Activated T-helper 17 cell treated with anti-CD3 and anti-CD28 coated beads, Interleukin-2, amount 50 U/mL, for 72 hours (primary cell): ENCODE data around the gene HSPH1. TPM values are rescaled to one million over a fixed set of nuclear protein-coding genes. Genes with fewer than 3 reads are reported as not detected.
"Not testable (repeated sequence)": the region's sequence is repeated elsewhere in the genome, so short reads cannot be mapped to it uniquely, and the experiment has no call there.

Experiments used
- ATAC-seq: fragments of 150-1000 bp; cut with Tn5 transposase; replicated peaks from 2 replicates; pipeline ENCODE4 v1.10.0; 2021; ENCODE audit warnings: mild to moderate bottlenecking, moderate library complexity
- H3K27ac Mint-ChIP-seq: one replicate; pipeline ENCODE4 v1.8.0; 2022; ENCODE audit warnings: mixed read lengths
- H3K27me3 Mint-ChIP-seq: one replicate; pipeline ENCODE4 v1.8.0; 2022; ENCODE audit warnings: mixed read lengths
- H3K36me3 Mint-ChIP-seq: one replicate; pipeline ENCODE4 v1.8.0; 2022; ENCODE audit warnings: low read depth, mild to moderate bottlenecking, mixed read lengths
- H3K4me1 Mint-ChIP-seq: one replicate; pipeline ENCODE4 v1.8.0; 2022; ENCODE audit warnings: mixed read lengths
- H3K4me3 Mint-ChIP-seq: one replicate; pipeline ENCODE4 v1.8.0; 2022; ENCODE audit warnings: mild to moderate bottlenecking, mixed read lengths
- H3K9me3 Mint-ChIP-seq: one replicate; pipeline ENCODE4 v1.8.0; 2022; ENCODE audit warnings: mixed read lengths
- total RNA-seq, 2 donors: library from RNA; stranded (reverse); gene quantifications; one replicate each; pipeline ENCODE4 v1.2.3, GENCODE V29; 2022

HSPH1 gene
- total RNA-seq, 2 donors from 2014 or later, result 128 to 303 TPM

DNA sequence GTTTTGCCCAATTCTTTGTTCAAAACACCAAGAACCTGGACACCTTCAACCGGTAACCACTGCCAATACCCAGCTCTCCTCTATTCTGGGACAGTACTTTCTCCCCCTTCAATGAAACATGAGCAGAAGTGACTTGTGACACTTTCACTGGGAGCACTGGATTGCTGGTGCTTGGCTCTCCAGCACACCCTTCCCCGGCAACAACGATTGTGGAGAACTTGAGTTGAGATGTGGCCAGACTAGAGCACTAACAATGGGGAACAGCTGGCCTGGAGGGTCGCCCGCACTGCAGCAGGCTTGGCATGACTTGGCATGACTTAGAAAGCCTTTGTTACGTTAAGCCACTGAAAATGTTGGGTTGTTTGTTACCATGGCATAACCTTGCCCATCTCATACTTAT, 30.6 kb upstream of the HSPH1 start:
- Mint-ChIP-seq H3K4me3 (no peak overlapping the region), H3K36me3 (no peaks in the 10 kb centered on the region), H3K27ac (no peak overlapping the region), H3K9me3 (no peaks in the 10 kb centered on the region), H3K27me3 (no peaks in the 10 kb centered on the region), H3K4me1 (peaks cover 3% of the 10 kb centered on the region)
- ATAC-seq, result no peak

DNA sequence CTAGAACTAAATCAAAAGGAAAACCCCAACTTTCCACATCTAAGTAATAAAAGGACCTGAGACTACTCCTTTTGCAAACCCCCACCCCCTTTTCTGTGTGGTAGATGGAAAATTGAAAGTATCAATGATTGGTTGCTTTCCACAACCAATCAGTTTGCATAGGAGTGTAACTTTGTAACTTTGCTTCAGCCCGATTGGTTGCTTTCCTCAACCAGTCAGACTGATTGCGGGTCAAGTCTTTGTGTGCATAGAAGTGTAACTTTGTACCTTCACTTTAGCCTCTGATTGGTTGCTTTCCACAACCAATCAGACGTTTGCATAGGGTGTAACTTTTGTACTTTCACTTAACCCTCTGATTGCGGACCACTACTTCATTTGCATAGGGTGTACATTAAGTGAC, 30.0 kb upstream of the HSPH1 start:
- Mint-ChIP-seq H3K4me3 (no peak overlapping the region), H3K9me3 (no peaks in the 10 kb centered on the region), H3K36me3 (no peaks in the 10 kb centered on the region), H3K27ac (no peak overlapping the region), H3K27me3 (no peaks in the 10 kb centered on the region), H3K4me1 (peaks cover 3% of the 10 kb centered on the region)
- ATAC-seq, result peak; percentile 54

DNA sequence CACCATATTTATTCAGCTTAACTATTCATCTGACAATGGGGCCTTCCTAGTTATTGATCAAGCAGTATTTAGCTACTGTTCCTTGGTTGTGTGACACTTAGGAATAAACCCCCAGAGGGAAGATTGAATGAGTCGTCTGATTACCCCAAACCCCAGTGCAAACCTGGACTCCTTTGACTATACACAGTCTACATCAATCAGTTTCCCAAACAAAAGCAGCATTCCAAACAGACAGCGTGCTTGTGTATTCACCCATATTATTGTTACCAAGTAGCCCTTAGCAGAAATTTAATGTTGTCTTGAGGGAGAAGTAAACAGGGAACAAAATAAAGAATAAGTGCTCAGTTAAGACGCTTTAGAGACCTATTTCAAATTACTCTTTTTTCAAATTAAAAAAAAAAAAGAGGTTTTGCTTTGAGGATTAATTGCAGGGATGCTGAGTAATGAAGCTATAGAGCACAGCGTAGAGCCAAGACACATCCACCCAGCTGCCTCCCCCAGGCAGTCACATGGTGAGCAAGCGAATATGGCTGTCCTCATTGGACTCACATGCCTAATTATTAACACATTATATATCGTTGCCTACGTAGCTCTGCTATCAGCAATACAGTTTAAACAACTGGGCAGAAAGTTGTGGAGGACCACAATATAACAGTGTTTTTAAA, 23.4 kb upstream of the HSPH1 start:
- H3K27me3 Mint-ChIP-seq, result no peaks in the 10 kb centered on the region
- no peaks in the 10 kb centered on the region for H3K36me3 Mint-ChIP-seq
- no peak overlapping the region for H3K27ac Mint-ChIP-seq
- H3K4me1 Mint-ChIP-seq, result no peaks in the 10 kb centered on the region
- no peak overlapping the region for H3K4me3 Mint-ChIP-seq
- ATAC-seq, result no peak
- no peaks in the 10 kb centered on the region for H3K9me3 Mint-ChIP-seq

DNA sequence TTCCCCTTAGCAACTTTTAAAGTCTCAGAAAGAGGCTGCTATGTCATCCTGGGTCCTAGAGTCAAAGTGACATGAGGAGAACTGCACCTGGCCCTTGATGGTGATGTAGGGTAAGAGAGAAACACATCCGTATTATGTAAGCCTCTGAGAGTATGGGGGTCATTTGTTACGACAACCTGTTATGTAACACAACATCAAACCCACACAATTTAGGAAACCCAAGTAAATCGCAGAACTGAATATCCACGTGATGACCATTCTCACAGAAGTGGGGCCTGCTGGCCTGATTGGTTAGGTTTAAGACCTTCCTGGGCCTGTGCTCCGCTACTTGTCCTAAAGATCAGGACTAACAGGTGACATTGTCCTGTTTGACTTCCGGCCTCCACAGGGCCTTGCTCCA, 22.7 kb upstream of the HSPH1 start:
- Mint-ChIP-seq H3K27me3 (no peaks in the 10 kb centered on the region), H3K36me3 (no peaks in the 10 kb centered on the region), H3K27ac (no peak overlapping the region), H3K4me3 (no peak overlapping the region), H3K9me3 (no peaks in the 10 kb centered on the region), H3K4me1 (no peaks in the 10 kb centered on the region)
- ATAC-seq, result no peak

DNA sequence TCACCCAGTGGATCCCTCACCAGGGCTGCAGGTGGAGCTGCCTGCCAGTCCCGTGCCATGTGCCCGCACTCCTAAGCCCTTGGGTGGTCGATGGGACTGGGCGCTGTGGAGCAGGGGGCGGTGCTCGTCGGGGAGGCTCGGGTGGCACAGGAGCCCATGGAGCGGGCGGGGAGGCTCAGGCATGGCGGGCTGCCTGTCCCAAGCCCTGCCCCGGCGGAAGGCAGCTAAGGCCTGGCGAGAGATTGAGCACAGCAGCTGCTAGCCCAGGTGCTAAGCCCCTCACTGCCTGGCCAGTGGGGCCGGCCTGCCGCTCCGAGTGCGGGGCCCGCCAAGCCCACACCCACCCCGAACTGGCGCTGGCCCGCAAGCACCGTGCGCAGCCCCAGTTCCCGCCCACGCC, 21.3 kb upstream of the HSPH1 start:
- no peak for ATAC-seq
- Mint-ChIP-seq H3K9me3 (no peaks in the 10 kb centered on the region), H3K4me1 (peaks cover 3% of the 10 kb centered on the region), H3K27ac (no peak overlapping the region), H3K27me3 (no peaks in the 10 kb centered on the region), H3K4me3 (no peak overlapping the region), H3K36me3 (no peaks in the 10 kb centered on the region)

DNA sequence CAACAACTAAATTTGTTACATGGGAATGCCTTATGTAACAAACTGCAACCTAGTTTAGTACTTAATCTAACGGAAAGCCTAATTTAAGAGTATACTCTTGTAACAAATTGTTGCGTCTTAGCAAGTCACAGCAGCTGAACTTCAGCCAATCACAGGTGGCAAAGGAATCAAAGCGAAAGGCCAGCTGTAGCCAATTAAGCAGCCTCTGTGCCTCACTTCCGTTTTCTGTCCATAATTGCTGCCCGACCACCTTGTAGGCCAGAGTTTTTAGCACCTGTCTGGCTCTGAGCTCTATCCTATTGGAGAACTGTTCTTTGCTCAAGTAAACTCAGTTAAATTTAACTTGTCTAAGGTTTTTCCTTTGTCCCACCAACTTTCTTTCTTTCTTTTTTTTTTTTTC, 18.1 kb upstream of the HSPH1 start:
- Mint-ChIP-seq H3K4me3 (no peak overlapping the region), H3K9me3 (peaks cover 5% of the 10 kb centered on the region), H3K27ac (no peak overlapping the region), H3K27me3 (no peaks in the 10 kb centered on the region), H3K4me1 (peaks cover 3% of the 10 kb centered on the region), H3K36me3 (no peaks in the 10 kb centered on the region)
- no peak for ATAC-seq

DNA sequence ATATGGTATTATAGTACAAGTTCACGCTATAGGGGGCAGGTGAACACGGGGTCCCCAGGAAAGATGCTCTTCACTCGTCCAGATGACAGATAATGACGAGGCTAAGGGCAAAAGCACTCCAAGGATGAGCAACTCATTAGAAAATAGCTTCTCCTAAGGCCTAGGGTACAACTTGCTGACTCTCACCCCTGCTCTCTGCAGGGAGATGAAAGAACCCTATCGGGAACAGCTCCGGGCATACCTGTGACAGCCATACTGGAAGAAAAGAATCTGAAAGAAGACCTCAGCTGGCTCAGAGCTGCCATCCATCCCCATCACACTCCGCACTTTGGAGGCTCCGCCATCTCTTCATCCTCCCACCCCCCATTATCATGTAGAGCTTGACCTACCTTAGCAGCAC, 17.5 kb upstream of the HSPH1 start:
- no peak overlapping the region for H3K27ac Mint-ChIP-seq
- H3K27me3 Mint-ChIP-seq, result no peaks in the 10 kb centered on the region
- peaks cover 5% of the 10 kb centered on the region for H3K9me3 Mint-ChIP-seq
- ATAC-seq, result no peak
- peaks cover 3% of the 10 kb centered on the region for H3K4me1 Mint-ChIP-seq
- no peak overlapping the region for H3K4me3 Mint-ChIP-seq
- H3K36me3 Mint-ChIP-seq, result no peaks in the 10 kb centered on the region

DNA sequence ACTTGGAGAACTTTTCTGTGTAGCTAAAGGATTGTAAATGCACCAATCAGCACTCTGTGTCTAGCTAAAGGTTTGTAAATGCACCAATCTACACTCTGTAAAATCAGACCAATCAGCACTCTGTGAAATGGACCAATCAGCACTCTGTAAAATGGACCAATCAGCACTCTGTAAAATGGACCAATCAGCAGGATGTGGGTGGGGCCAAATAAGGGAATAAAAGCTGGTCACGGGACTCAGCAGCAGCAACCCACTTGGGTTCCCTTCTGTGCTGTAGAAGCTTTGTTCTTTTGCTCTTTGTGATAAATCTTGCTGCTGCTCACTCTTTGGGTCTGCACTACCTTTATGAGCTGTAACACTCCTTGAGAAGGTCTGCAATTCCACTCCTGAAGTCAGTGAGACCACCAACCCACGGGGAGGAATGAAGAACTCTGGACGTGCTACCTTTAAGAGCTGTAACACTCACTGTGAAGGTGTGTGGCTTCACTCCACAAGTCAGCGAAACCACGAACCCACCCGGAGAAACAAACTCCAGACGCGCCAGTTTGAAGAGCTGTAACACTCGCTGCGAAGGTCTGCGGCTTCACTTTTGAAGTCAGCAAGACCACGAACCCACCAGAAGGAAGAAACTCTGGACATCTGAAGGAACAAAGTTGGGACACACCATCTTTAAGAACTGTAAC, 16.2 kb upstream of the HSPH1 start:
- peak overlapping the region; percentile 29 for H3K4me3 Mint-ChIP-seq

DNA sequence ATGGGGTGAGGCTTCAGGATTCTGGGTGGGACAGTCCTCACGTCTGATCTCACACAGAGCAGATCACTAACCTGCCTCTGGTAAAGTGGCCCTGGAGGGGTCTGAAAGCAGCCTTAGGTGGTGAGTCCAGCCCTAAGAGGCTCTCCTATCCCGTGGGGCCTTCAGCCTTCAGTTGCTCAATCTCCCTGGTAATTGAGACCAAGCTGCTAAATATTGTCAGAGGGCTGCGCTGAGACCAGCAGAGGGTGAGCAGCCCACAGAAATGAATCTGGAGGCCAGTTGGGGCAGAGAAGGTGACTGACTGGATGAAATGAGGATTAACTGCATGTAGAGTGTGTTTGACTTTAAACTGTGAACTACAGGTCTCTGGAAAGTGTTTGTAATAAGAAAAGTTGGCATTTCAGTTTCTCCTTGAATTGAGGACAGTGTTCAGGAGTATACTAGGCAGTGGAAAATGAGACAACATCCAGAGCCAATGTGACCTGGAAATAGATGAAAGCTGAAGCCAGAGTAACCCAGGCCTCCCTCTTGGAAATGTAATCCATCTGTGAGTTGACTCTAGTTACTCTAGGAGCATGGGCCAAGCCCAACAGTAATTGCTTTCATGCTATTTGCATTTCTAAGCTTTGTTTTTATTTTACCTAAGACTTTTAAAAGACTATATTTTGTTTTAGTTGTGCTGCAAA, 14.3 kb upstream of the HSPH1 start:
- peaks cover 3% of the 10 kb centered on the region for H3K4me1 Mint-ChIP-seq
- H3K27ac Mint-ChIP-seq, result no peak overlapping the region
- H3K36me3 Mint-ChIP-seq, result no peaks in the 10 kb centered on the region
- H3K4me3 Mint-ChIP-seq, result no peak overlapping the region
- H3K9me3 Mint-ChIP-seq, result peaks cover 5% of the 10 kb centered on the region
- no peak for ATAC-seq
- peaks cover 14% of the 10 kb centered on the region for H3K27me3 Mint-ChIP-seq

More for the DNA sequence above, 16.2 kb upstream of the HSPH1 start:
- not testable (repeated sequence) for H3K36me3 Mint-ChIP-seq, H3K27ac Mint-ChIP-seq, ATAC-seq, H3K27me3 Mint-ChIP-seq, H3K4me1 Mint-ChIP-seq, H3K9me3 Mint-ChIP-seq

DNA sequence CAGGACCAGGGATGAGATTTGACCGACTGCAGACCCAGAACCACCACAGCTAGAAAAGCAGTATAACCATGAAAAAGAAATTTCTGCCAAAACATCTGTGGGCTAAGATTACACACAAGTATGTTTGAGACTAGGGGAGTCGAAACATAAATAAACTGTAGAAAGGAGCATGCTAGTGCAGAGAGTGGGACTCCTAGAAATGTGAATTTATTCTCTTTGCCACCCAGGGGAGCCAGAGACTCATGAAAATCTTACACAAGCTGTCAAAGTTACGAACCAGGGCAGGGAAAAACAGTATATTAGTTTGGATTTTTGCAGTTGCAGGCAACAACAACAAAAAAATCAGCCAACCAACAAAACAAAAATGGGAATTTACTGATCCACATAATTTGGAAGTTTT, 12.3 kb upstream of the HSPH1 start:
- ATAC-seq, result no peak
- H3K36me3 Mint-ChIP-seq, result no peaks in the 10 kb centered on the region

DNA sequence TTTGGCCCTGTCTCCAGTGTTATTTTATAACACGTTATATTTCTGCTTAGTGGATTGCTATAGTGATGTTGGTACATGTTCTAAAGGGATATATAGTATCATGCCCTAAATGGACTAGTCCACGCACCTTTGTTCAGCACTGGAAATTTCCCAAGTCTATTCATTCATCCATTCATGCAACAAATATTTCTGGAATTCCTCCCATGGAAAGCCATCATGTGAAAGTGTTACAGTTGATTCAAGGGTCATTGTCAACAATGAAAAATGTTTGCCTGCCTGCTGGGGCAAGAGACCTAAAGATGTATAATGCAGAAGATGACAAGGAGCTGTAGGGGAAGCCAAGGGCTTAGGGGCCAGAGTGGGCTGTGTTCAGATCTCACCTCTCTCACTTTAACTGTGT, 10.8 kb upstream of the HSPH1 start:
- no peak for ATAC-seq
- Mint-ChIP-seq H3K4me1 (no peaks in the 10 kb centered on the region), H3K4me3 (no peak overlapping the region), H3K27ac (no peak overlapping the region), H3K27me3 (peaks cover 14% of the 10 kb centered on the region), H3K36me3 (no peaks in the 10 kb centered on the region), H3K9me3 (peaks cover 5% of the 10 kb centered on the region)

More for the DNA sequence above, 12.3 kb upstream of the HSPH1 start:
- peaks cover 3% of the 10 kb centered on the region for H3K4me1 Mint-ChIP-seq
- peaks cover 14% of the 10 kb centered on the region for H3K27me3 Mint-ChIP-seq
- no peak overlapping the region for H3K27ac Mint-ChIP-seq
- peaks cover 5% of the 10 kb centered on the region for H3K9me3 Mint-ChIP-seq
- no peak overlapping the region for H3K4me3 Mint-ChIP-seq

DNA sequence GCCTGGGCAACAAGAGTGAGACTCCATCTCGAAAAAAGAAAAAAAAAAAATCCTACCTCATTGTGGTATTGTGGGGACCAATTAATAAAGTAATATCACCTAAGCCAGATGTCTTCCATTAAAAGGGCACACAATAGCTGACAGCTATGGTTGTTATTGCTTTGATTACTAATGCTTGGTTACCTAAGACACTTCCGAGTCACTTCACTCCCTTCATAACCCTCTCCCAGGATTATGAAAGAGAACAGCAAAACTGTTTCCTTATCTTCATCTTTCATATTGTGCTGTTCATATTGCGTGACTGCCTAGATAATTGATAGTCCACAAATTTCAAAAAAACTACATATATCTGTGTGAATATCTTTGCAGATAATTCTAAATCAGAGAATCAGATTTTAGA, 10.3 kb upstream of the HSPH1 start:
- peaks cover under 1% of the 10 kb centered on the region for H3K9me3 Mint-ChIP-seq

DNA sequence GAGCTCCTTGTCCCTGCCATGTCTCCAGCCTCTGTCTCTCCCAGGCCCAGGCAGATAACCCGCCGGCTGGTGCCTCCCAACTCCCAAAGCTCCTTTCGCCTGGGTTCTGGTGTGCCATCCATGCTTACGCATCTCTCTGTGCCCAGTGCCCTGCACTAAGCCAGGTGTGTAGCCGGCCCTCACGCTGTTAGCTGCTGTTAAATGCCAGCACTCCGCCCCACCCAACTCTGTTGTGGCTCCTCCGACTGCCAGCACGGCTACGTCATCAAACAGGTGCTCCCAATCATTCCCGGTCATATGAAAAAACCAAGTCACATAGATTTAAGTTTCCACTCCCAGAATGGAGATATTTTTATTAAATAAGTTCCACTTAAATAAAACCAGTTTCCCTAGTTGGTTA, 7.0 kb upstream of the HSPH1 start:
- ATAC-seq, result no peak
- no peak overlapping the region for H3K27ac Mint-ChIP-seq
- H3K36me3 Mint-ChIP-seq, result no peaks in the 10 kb centered on the region
- no peaks in the 10 kb centered on the region for H3K9me3 Mint-ChIP-seq
- no peaks in the 10 kb centered on the region for H3K4me1 Mint-ChIP-seq
- peaks cover 11% of the 10 kb centered on the region for H3K27me3 Mint-ChIP-seq
- H3K4me3 Mint-ChIP-seq, result no peak overlapping the region

More for the DNA sequence above, 10.3 kb upstream of the HSPH1 start:
- Mint-ChIP-seq H3K27me3 (peaks cover 14% of the 10 kb centered on the region), H3K36me3 (no peaks in the 10 kb centered on the region), H3K27ac (no peak overlapping the region), H3K4me3 (no peak overlapping the region), H3K4me1 (no peaks in the 10 kb centered on the region)
- no peak for ATAC-seq

DNA sequence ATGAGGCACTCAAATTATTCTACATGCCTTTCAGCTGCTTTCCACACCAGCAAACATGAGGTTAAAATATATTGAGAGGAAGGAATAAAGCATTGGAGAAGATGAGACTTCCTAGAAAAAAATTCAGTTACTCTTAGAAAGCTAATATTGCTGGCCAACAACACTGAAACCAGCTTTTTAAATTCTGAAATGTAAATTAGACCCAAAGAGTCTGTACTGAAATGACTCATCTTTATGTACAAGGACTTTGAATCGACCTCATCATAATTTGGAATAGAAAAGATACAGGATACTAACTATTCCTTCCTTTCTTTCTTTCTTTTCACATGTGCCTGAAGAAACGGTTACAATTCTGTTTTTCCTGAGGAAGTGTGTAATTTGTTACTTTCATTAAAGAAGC, 6.5 kb upstream of the HSPH1 start:
- Mint-ChIP-seq H3K4me3 (no peak overlapping the region), H3K27ac (no peak overlapping the region), H3K4me1 (no peaks in the 10 kb centered on the region), H3K9me3 (no peaks in the 10 kb centered on the region), H3K36me3 (no peaks in the 10 kb centered on the region), H3K27me3 (peaks cover 8% of the 10 kb centered on the region)
- no peak for ATAC-seq

DNA sequence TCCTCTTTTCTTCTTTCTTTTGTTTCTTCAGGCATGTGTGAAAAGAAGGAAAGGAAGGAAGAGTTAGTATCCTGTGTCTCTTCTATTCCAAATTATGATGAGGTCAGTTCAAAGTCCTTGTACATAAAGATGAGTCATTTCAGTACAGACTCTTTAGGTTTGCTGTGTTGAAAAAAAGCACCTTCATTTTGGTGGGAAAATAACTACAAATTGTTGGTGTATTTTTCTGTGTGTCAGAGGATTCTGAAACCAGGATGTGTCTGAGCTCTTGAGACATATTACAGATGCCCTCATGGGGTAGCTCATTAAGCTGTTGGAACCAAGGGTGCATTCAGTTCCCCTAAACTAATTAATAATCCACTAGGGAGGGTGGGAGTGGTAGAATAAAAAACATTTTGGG, 5.8 kb upstream of the HSPH1 start:
- Mint-ChIP-seq H3K4me1 (peaks cover 5% of the 10 kb centered on the region), H3K4me3 (no peak overlapping the region), H3K9me3 (no peaks in the 10 kb centered on the region), H3K27ac (no peak overlapping the region), H3K36me3 (peaks cover under 1% of the 10 kb centered on the region), H3K27me3 (peaks cover 3% of the 10 kb centered on the region)
- ATAC-seq, result peak; percentile 37
